WTC11 (cell line): ENCODE data around the gene HLA-DQA2. TPM values are rescaled to one million over a fixed set of nuclear protein-coding genes. Genes with fewer than 3 reads are reported as not detected.
"Not testable (repeated sequence)": the region's sequence is repeated elsewhere in the genome, so short reads cannot be mapped to it uniquely, and the experiment has no call there.

Source experiments
- ATAC-seq: fragments of 200-7000 bp; cut with Tn5 transposase; 2 replicates; pipeline ENCODE4 v1.10.0; 2021; ENCODE audit warnings: mild to moderate bottlenecking, moderate library complexity
- CTCF ChIA-PET: fragments of 300-600 bp; sonication (Branson Sonifier 250); formaldehyde crosslinking; loops from one replicate; lab custom pipeline; 2021; ENCODE audit warnings: antibody characterized with exemption; lab: Charles Lee
- POLR2A ChIA-PET: fragments of 350-600 bp; sonication (Branson Sonifier 250); formaldehyde crosslinking; loops from one replicate; lab custom pipeline; 2021; ENCODE audit warnings: antibody characterized with exemption; lab: Charles Lee
- DNase-seq: peaks from one replicate; pipeline ENCODE4 v3.0.0; 2021; ENCODE audit warnings: low spot score
- H3K27ac Mint-ChIP-seq: 2 replicates; pipeline ENCODE4 v1.8.0; 2021; ENCODE audit warnings: mixed read lengths
- H3K27me3 Mint-ChIP-seq: 2 replicates; pipeline ENCODE4 v1.8.0; 2021; ENCODE audit warnings: low read depth, mild to moderate bottlenecking, moderate library complexity, mixed read lengths
- H3K36me3 Mint-ChIP-seq: 2 replicates; pipeline ENCODE4 v1.8.0; 2021; ENCODE audit warnings: mixed read lengths
- H3K4me1 Mint-ChIP-seq: 2 replicates; pipeline ENCODE4 v1.8.0; 2022; ENCODE audit warnings: mixed read lengths
- H3K4me3 Mint-ChIP-seq: 2 replicates; pipeline ENCODE4 v1.8.0; 2021; ENCODE audit warnings: mild to moderate bottlenecking, moderate library complexity, mixed read lengths
- H3K9me3 Mint-ChIP-seq: 2 replicates; pipeline ENCODE4 v1.8.0; 2021; ENCODE audit warnings: mixed read lengths
- ATF3 ChIP-seq: sonication (generic); formaldehyde crosslinking; conservative IDR thresholded peaks from 2 replicates; pipeline ENCODE4 v1.8.1; 2022; ENCODE audit warnings: mild to moderate bottlenecking, missing genetic modification reagents
- JUN ChIP-seq: sonication (generic); formaldehyde crosslinking; IDR thresholded peaks from 2 replicates; pipeline ENCODE4 v1.8.0; 2023; ENCODE audit warnings: mild to moderate bottlenecking, missing genetic modification reagents
- KAT7 ChIP-seq: sonication (generic); formaldehyde crosslinking; IDR thresholded peaks from 2 replicates; pipeline ENCODE4 v1.8.1; 2023; ENCODE audit warnings: missing genetic modification reagents, mild to moderate bottlenecking, borderline replicate concordance
- MAX ChIP-seq: sonication (generic); formaldehyde crosslinking; IDR thresholded peaks from 2 replicates; pipeline ENCODE4 v1.8.0; 2022; ENCODE audit warnings: mild to moderate bottlenecking, missing genetic modification reagents
- NFYB ChIP-seq: sonication (generic); formaldehyde crosslinking; conservative IDR thresholded peaks from 2 replicates; pipeline ENCODE4 v1.8.0; 2022; ENCODE audit warnings: low read depth, missing genetic modification reagents
- NR1H2 ChIP-seq: sonication (generic); formaldehyde crosslinking; IDR thresholded peaks from 2 replicates; pipeline ENCODE4 v1.9.0; 2021; ENCODE audit warnings: mild to moderate bottlenecking, moderate library complexity, missing genetic modification reagents
- OVOL2 ChIP-seq: fragments of 250-450 bp; sonication (Bioruptor Pico); IDR thresholded peaks from 2 replicates; pipeline ENCODE4 v1.9.0; 2021; ENCODE audit warnings: mild to moderate bottlenecking, borderline replicate concordance
- RELA ChIP-seq: sonication (generic); formaldehyde crosslinking; IDR thresholded peaks from 2 replicates; pipeline ENCODE4 v1.8.1; 2022; ENCODE audit warnings: missing genetic modification reagents, mild to moderate bottlenecking, borderline replicate concordance
- SMAD3 ChIP-seq: sonication (generic); formaldehyde crosslinking; IDR thresholded peaks from 2 replicates; pipeline ENCODE4 v1.8.0; 2022; ENCODE audit warnings: missing genetic modification reagents, mild to moderate bottlenecking, borderline replicate concordance
- TCF7 ChIP-seq: sonication (generic); formaldehyde crosslinking; IDR thresholded peaks from 2 replicates; pipeline ENCODE4 v1.8.0; 2022; ENCODE audit warnings: mild to moderate bottlenecking, low read depth, missing genetic modification reagents, moderate library complexity
- TEAD1 ChIP-seq: sonication (generic); formaldehyde crosslinking; IDR thresholded peaks from 2 replicates; pipeline ENCODE4 v1.8.0; 2022; ENCODE audit warnings: mild to moderate bottlenecking, missing genetic modification reagents
- USF1 ChIP-seq: sonication (generic); formaldehyde crosslinking; IDR thresholded peaks from 2 replicates; pipeline ENCODE4 v1.8.0; 2022; ENCODE audit warnings: mild to moderate bottlenecking, missing genetic modification reagents
- ZNF138 ChIP-seq: sonication (generic); formaldehyde crosslinking; conservative IDR thresholded peaks from 2 replicates; pipeline ENCODE4 v1.8.1; 2022; ENCODE audit warnings: mild to moderate bottlenecking, moderate library complexity, missing genetic modification reagents
- ZNF317 ChIP-seq: sonication (generic); formaldehyde crosslinking; IDR thresholded peaks from 2 replicates; pipeline ENCODE4 v1.8.1; 2023; ENCODE audit warnings: low read depth, mild to moderate bottlenecking, moderate library complexity, missing genetic modification reagents, borderline replicate concordance
- ZNF396 ChIP-seq: fragments of 250-450 bp; sonication (Bioruptor Pico); IDR thresholded peaks from 2 replicates; pipeline ENCODE4 v1.8.0; 2021; ENCODE audit warnings: mild to moderate bottlenecking, moderate library complexity, borderline replicate concordance
- ZNF416 ChIP-seq: fragments of 250-450 bp; sonication (Bioruptor Pico); IDR thresholded peaks from 2 replicates; pipeline ENCODE4 v1.9.0; 2021; ENCODE audit warnings: mild to moderate bottlenecking, inconsistent platforms
- total RNA-seq: library from RNA; stranded (reverse); gene quantifications from 3 replicates; pipeline ENCODE4 v1.2.3, GENCODE V29; 2021
- TF ChIP-seq, protein P1 (sequence below): sonication (generic); formaldehyde crosslinking; IDR thresholded peaks from 2 replicates; pipeline ENCODE4 v1.8.1; 2022; ENCODE audit warnings: low read depth, mild to moderate bottlenecking, moderate library complexity, missing genetic modification reagents, borderline replicate concordance
- TF ChIP-seq, protein P2 (sequence below): sonication (generic); formaldehyde crosslinking; IDR thresholded peaks from 2 replicates; pipeline ENCODE4 v1.8.1; 2023; ENCODE audit warnings: mild to moderate bottlenecking, missing genetic modification reagents
- TF ChIP-seq, protein P3 (sequence below): sonication (generic); formaldehyde crosslinking; IDR thresholded peaks from 2 replicates; pipeline ENCODE4 v1.8.1; 2023; ENCODE audit warnings: mild to moderate bottlenecking, missing genetic modification reagents, moderate library complexity

HLA-DQA2 gene
- total RNA-seq, 1 experiment from 2014 or later: not detected

DNA sequence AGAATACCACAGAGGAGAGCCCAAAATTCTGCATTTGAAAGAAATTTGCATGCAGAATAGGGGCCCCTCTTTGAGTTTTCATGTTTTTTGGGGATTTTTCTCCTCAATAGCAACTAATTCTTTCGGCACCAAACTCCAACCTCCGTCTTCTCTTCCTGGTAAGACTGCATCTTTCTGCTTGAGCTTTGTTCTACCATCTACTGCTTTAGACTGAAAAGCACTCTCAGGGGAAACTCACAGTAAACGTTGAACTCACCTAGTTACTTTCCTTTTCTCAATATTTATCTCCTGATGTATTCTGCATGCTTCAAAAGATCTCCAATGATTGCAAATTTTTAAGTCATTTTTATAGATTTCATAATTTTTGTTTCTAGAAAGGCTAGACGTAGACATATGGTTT is 37.8 kb upstream of the HLA-DQA2 start:
- Mint-ChIP-seq H3K4me3 (no peak overlapping the region), H3K9me3 (peaks cover 14% of the 10 kb centered on the region), H3K27me3 (0 out of 2 replicates have a peak, but pooled peaks cover under 1% of the 10 kb centered on the region), H3K36me3 (0 out of 2 replicates have a peak, but pooled peaks cover 3% of the 10 kb centered on the region), H3K27ac (no peak overlapping the region), H3K4me1 (no peaks in the 10 kb centered on the region)
- ChIA-PET CTCF (interaction anchor here (1.0 to 2.9 kb wide), 3 partner anchors 82 to 272 kb away, joined by 3 to 14 read pairs (median 3); no protein-coding TSS in a partner anchor), POLR2A (interaction anchor here (0.7 kb wide), 1 partner anchor 66 kb away, joined by 3 read pairs; no protein-coding TSS in a partner anchor)
- ATAC-seq: no peak
- TF ChIP-seq ATF3 (CRISPR knock-in tag): no peak
- no peak for DNase-seq

DNA sequence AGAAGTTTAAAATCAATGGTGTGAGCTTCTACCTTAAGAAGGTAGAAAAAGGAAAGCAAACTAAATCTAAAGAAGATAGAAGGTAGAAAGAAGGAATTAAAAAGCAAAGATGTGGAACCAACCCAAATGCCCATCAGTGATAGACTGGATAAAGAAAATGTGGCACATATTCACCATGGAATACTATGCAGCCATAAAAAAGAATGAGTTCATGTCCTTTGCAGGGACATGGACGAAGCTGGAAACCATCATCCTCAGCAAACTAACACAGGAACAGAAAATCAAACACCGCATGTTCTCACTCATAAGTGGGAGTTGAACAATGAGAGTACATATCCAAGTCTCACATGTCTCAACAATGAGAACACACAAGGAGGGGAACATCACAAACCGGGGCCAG is 36.0 kb upstream of the HLA-DQA2 start:
- POLR2A ChIA-PET, H3K27ac Mint-ChIP-seq, H3K4me1 Mint-ChIP-seq, H3K36me3 Mint-ChIP-seq, CTCF ChIA-PET, ATAC-seq, H3K27me3 Mint-ChIP-seq, H3K4me3 Mint-ChIP-seq, DNase-seq: not testable (repeated sequence)
- peaks cover 21% of the 10 kb centered on the region for H3K9me3 Mint-ChIP-seq

DNA sequence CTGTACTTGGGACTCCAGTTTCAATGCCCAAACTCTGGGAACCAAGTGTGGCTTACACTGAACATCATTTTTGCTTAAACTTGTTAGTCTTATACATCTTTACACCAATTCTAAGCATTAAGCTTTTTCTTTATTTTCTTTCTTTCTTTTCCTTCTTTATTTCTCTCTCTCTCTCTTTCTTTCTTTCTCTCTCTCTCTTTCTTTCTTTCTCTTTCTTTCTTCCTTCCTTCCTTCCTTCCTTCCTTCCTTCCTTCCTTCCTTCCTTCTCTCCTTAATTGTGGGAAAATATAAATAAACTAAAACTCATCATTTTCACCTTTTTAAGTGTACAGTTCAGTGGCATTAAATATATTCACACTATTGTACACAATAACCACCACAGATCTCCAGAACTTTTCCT is 31.6 kb upstream of the HLA-DQA2 start:
- no peak for DNase-seq
- Mint-ChIP-seq H3K4me1 (no peaks in the 10 kb centered on the region), H3K9me3 (peaks cover 22% of the 10 kb centered on the region), H3K4me3 (no peak overlapping the region), H3K36me3 (0 out of 2 replicates have a peak, but pooled peaks cover 3% of the 10 kb centered on the region), H3K27ac (no peak overlapping the region), H3K27me3 (peaks cover 6% of the 10 kb centered on the region; the same call in 1 of the 2 replicates)
- CTCF ChIA-PET: no interaction called here
- no peak for ATAC-seq
- POLR2A ChIA-PET: no interaction called here
- no peak for TF ChIP-seq USF1 (CRISPR knock-in tag)
- TF ChIP-seq, protein P1, sequence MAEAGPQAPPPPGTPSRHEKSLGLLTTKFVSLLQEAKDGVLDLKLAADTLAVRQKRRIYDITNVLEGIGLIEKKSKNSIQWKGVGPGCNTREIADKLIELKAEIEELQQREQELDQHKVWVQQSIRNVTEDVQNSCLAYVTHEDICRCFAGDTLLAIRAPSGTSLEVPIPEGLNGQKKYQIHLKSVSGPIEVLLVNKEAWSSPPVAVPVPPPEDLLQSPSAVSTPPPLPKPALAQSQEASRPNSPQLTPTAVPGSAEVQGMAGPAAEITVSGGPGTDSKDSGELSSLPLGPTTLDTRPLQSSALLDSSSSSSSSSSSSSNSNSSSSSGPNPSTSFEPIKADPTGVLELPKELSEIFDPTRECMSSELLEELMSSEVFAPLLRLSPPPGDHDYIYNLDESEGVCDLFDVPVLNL (CRISPR knock-in tag): no peak

- no peak for TF ChIP-seq TCF7
- no peak for TF ChIP-seq OVOL2
- TF ChIP-seq ZNF416 (CRISPR knock-in tag): no peak
- no peak for TF ChIP-seq ZNF317
- TF ChIP-seq RELA (CRISPR knock-in tag): no peak
- TF ChIP-seq KAT7 (CRISPR knock-in tag): no peak
- TF ChIP-seq, protein P1 (CRISPR knock-in tag): no peak
- TF ChIP-seq TEAD1: no peak
- TF ChIP-seq, protein P2, sequence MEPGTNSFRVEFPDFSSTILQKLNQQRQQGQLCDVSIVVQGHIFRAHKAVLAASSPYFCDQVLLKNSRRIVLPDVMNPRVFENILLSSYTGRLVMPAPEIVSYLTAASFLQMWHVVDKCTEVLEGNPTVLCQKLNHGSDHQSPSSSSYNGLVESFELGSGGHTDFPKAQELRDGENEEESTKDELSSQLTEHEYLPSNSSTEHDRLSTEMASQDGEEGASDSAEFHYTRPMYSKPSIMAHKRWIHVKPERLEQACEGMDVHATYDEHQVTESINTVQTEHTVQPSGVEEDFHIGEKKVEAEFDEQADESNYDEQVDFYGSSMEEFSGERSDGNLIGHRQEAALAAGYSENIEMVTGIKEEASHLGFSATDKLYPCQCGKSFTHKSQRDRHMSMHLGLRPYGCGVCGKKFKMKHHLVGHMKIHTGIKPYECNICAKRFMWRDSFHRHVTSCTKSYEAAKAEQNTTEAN: no peak
- no peak for TF ChIP-seq MAX (CRISPR knock-in tag)
- TF ChIP-seq NFYB (CRISPR knock-in tag): no peak
- no peak for TF ChIP-seq JUN (CRISPR knock-in tag)
- TF ChIP-seq ATF3 (CRISPR knock-in tag): no peak
- TF ChIP-seq, protein P3, sequence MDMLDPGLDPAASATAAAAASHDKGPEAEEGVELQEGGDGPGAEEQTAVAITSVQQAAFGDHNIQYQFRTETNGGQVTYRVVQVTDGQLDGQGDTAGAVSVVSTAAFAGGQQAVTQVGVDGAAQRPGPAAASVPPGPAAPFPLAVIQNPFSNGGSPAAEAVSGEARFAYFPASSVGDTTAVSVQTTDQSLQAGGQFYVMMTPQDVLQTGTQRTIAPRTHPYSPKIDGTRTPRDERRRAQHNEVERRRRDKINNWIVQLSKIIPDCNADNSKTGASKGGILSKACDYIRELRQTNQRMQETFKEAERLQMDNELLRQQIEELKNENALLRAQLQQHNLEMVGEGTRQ (CRISPR knock-in tag): no peak
- no peak for TF ChIP-seq ZNF396 (CRISPR knock-in tag)
- TF ChIP-seq ZNF138: no peak
- TF ChIP-seq SMAD3 (CRISPR knock-in tag): no peak
- TF ChIP-seq NR1H2 (CRISPR knock-in tag): no peak
- CTCF ChIA-PET: no interaction called here
Measured at GRCh38 chr6:32713241-32713640, 27.9 kb upstream of the HLA-DQA2 start.

More at GRCh38 chr6:32713241-32713640, 27.9 kb upstream of the HLA-DQA2 start:
- no peak overlapping the region for H3K4me3 Mint-ChIP-seq
- peaks cover 10% of the 10 kb centered on the region for H3K9me3 Mint-ChIP-seq
- POLR2A ChIA-PET: no interaction called here
- H3K36me3 Mint-ChIP-seq: no peaks in the 10 kb centered on the region
- no peaks in the 10 kb centered on the region for H3K4me1 Mint-ChIP-seq
- H3K27ac Mint-ChIP-seq: no peak overlapping the region
- peaks cover 9% of the 10 kb centered on the region; the same call in 1 of the 2 replicates for H3K27me3 Mint-ChIP-seq
- DNase-seq: no peak
- no peak for ATAC-seq
